ENCODE measurements around the gene SH3TC2.

The SH3TC2 gene

DNA sequence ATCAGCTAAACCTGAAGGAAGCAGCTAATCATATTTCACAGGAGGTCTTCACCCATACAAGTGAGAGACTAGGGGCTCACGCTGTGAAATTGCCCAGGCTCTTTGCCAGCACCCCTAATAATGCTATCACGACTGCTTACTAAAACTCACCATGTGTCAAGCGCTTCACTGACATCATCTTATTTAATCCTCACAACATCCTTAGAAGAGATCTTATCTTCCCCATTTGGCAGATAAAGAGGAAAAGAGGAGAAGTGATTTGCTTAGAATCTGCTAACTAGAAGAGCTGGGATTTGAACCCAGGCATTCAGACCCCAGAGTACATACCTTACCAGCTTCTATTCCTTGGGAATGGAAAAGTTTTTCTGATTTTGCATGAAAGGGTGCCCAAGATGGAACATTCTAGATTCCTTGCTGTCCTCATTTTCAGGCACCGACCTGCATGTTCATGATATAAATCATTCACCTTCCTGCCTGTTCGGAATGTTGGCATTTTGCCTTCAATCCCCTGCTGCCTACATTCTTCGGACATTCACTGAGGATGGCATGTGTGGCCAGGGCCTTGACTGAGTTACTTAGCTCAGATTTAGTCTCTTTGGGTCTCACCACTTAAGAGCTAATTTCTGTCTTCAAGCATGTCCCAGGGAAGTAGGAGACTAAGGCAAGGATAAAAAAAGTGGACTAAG is 88.1 kb downstream of the SH3TC2 start:
- no peak for DNase-seq (ENCODE audit: extremely low read depth in 1 of 2, low read depth in 1 of 2)

DNA sequence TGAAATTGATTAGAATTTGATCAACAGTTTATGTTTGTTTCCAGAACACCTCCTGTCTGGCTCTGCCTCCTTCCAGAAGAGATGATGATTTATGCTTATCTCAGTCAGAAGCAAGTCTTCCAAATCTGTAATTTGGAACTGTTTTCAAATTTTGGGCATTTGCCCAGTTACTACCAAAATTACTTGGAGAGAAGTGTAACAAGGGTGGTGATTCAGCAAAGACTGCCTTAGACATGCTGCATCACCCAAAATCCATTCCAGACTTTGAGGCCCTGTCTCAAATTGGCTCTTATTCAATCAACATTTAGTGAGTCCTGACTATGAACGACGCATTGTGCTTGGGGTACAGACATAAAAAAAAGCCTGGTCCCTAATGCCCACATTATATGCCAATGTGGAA is 89.4 kb downstream of the SH3TC2 start:
- no peak for DNase-seq (ENCODE audit: extremely low read depth in 1 of 2, low read depth in 1 of 2)

DNA sequence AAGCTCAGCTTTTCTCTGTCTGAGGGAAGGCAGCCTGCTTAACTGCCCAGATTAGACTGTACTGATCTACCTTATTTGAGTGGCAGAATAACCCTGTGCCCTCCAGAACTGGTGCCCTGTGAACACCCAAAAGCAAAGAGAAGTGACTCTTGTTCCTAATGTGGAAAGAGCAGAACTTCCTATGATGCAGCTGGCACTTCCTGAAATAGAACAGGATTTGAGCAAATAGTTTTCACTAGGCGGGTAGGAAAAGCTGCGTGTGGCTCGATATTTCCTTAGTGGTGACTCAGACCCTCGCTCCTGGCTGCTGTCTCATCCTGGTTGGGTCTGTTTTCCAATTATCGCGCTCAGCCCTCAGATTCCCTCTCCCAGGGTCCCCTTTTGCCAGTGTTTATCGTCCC is 89.9 kb downstream of the SH3TC2 start:
- DNase-seq (ENCODE audit: extremely low read depth in 1 of 2, low read depth in 1 of 2) = no peak

DNA sequence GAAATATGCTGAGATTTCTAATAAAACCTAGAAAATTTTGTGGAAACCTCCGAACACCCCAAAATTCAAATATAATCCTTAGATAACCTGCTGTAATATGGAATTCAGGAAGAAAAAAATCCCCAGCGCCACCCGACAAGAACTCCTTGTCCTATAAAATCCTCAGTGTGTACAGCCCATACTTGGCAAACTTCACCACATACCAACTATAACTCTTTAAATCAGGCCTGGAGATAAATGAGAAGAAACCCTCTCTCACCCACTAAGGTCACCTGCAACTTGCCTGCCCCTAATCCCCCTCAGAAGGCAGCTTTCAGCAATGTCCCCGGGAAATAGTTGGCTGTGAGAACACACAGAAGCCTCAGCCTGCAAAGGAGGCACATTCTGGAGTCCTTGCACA is 90.5 kb downstream of the SH3TC2 start:
- no peak for DNase-seq (ENCODE audit: extremely low read depth in 1 of 2, low read depth in 1 of 2)

DNA sequence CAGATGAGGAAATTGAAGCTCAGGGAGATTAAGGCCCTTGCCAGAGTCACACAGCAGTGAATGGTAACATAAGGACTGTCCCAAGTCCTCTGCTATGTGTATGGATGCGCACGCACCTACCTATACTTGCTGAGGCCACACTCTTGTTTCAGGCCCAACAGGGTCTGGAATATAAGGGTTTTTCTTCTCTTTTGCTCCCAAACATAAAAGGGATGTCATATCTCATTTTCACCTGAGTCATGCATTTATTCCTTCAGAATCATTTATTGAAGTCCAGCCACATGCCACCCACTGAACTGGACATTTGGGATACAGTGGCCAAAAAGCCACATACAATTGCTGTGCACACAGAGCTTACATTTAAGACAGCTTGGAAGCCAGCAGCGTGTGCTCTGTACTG is 92.0 kb downstream of the SH3TC2 start:
- DNase-seq (ENCODE audit: extremely low read depth in 1 of 2, low read depth in 1 of 2) = no peak

DNA sequence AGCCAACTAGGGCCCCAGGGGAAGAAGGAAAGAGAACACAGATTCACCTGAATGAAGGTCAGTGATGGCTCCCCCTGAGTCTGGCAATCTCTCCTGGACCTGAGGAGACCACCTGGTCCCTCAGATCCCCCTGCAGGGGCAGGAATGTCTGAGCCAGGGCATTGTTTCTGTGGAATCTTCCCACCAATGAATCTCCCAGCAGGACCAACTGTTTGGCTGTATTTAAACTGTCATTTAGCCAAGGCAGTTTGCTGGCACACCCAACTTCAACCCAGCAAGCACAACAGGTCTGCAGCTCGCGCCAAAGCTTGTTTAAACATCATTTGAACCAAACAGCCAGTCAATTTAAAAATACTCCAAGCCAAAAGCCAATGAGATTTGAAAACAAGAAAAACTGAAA is 92.6 kb downstream of the SH3TC2 start:
- no peak for DNase-seq (ENCODE audit: extremely low read depth in 1 of 2, low read depth in 1 of 2)

DNA sequence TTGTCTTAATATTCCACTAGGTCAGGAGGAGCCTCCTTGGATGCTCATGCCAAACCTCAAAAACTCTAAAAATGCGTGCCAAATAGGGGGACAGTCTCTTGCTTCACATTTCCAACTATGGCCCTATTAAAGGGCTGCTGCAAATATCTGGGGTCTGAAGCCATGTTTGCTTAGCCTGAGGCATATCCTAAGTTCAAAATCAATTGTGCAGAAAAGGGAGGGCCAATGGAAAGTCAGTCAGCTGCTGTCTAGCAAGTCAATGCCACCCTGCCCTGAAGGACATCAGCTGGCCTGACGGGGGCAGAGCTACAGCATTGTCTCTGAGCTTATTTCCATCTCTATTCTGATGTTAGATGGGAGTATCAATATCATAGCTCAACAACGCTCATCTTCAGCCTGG is 93.6 kb downstream of the SH3TC2 start:
- DNase-seq (ENCODE audit: extremely low read depth in 1 of 2, low read depth in 1 of 2) = no peak

DNA sequence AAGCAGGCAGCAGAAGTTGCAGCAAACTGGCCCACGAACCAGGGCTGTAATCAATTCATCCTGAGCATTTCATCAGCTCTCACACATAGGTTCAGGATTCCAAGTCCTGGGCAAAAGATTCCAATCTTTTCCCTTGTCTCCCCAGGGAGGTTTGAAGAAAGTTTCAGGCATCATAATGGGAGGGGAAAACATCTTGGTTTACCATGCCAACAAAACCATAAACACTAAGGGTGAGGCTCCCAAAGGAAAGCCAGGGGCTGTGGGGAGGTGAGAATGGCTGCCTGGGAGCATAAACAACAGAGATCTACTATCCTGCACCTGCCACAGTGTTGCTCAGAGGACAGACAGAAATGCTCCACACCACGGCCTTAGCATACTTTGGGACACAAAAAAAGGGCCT is 94.6 kb downstream of the SH3TC2 start:
- DNase-seq (ENCODE audit: extremely low read depth in 1 of 2, low read depth in 1 of 2) = no peak

DNA sequence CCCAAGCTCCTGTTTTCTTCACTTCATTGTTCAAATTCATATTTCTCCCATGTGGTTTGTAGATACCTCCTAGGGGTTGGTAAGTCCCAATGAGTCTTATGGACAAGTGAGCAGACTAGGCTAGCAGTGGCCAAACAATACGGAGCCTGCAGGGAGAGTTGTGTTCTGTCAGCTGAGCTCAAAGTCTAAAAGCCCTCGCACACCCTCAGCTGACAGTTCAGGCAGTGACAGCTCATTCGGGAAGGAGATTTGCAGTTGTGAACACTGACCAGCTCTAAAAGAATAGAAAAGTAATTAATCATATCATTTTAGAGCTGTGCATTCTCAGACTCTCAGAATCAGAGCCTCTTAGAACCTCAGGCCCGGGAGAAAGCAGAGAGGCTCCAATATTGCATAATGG is 95.1 kb downstream of the SH3TC2 start:
- no peak for DNase-seq (ENCODE audit: extremely low read depth in 1 of 2, low read depth in 1 of 2)

DNA sequence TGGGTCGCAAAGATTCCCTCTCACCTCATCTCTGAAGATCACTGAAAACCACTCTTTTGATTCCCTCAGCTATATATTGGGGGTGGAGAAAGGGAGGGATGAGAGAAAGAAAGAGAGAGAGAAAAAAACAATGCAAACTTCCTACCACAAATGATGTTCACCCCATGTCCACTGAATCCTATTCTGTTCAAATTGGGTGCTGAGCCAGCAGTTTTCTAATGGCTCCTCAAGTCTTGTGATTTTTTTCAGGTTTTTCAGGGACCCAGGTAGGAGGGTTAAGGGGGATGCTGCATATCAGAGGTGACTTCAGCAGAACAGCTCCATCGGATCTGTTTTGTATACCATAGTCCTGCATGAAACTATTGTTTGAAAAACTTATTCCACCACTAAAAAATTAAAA is 95.9 kb downstream of the SH3TC2 start:
- DNase-seq (ENCODE audit: extremely low read depth in 1 of 2, low read depth in 1 of 2) = no peak

DNA sequence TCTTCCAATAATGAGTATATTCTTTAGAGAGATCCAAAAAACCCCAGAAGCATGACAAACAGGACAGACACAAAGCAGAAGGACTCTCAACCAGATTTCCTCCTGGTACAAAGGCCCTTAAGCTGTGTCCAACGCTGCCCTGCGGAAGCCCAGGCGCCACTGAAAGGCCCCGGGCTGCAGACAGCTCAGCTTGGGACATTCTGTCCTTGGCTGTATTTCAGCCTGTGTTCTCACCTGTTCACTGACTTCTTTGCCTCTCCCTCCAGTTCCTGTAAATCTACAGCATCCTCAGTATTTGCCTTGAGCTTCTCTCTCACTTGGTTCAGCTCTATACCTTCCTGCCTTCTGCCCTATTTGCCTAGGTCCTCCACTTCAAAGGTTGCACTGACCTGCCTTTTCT is 96.5 kb downstream of the SH3TC2 start:
- no peak for DNase-seq (ENCODE audit: extremely low read depth in 1 of 2, low read depth in 1 of 2)

DNA sequence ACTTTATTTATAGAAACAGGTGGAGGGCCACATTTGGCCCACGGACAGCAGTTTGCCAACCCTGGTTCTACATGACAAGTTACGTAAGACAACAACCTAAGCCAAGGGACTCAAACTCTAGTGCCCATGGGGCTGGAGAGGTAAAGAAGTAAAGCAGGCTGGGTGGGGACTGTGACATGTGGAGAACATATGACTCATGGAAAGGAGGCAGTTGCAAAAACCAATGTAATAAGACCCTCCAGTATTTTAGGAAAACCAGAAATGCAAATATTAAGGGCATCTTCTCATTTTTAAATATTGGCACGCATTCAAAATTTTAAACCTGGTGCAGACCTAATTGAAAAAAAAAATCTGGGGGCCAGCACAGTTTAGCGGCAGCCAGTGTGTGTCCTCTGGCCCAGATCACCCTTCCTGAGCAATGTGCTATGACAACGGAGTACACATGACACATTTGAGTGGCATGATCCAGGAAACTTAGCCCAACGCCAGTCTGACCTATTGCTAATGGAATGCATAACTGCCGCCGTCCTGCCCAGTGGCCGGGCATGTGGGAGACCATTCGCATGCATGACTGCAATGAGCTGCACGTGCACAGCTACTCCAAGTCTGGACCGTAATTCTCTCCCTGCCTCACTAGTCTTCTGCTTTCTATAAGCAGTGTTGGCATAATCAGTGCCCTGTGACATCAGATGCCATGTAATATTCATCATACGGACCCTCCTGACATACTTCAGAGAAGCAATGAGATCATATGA is 97.2 kb downstream of the SH3TC2 start:
- DNase-seq (ENCODE audit: extremely low read depth in 1 of 2, low read depth in 1 of 2) = no peak

DNA sequence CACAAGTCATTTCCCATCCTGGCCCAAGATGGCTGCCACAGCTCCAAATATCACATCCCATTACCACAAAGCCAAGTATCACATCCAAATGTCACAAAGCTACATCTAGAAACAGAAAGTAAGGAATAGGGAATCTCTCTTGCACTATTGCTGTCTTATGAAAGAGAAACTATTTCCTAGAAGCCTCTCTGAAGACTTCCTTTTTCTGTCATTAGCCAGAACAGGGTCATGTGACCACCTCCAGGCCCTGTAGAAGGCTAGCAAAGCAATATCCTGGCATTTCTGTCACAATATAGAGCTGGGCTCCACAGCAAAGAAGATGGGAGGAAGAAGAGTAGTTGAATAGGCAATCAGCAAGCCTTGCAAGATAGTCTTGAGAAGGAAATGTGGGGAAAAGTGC is 99.2 kb downstream of the SH3TC2 start:
- DNase-seq (ENCODE audit: extremely low read depth in 1 of 2, low read depth in 1 of 2) = no peak

DNA sequence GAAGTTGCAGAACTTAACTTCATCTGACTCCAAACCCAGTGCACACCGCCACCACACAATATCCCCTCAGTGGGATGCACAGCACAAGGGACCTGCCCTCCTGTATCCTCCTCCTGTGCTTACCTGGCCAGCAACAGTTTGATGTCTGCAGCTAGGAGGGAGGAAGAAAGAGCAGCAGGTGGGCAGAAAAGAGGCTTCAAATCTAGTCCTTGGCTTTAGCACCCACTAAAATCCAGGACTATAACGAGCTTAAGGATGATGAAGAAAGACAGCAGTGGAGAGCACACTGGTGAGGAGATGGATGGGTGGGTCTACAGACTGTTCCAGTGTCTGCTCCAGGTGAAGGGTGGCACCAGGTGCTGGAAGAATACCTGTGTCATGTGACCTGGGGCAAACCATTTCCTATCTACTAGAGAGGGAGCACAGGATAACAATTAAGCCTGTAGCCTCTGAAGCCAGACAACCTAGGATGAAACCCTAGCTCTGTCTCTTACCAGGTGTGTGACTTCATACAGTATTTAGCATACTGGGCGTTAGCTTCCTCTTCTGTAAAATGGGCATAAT is 100.0 kb downstream of the SH3TC2 start:
- DNase-seq (ENCODE audit: extremely low read depth in 1 of 2, low read depth in 1 of 2) = no peak

DNA sequence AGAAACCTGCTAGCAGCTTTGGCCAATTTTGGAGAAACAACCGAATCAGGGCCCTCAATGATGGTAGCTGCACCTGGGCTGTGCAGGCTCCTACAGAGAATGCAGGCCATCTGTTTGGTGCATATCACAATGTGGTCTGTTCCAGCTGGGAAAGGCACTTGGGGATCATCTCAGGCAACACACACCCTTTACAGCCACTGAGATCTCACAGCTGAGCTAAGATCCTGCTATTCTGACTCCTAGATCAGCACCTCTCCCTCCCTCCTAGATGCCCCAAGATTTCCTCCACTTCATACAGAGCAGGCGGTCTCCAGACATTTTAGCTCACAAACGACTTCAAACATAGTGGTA is 100.7 kb downstream of the SH3TC2 start:
- no peak for DNase-seq (ENCODE audit: extremely low read depth in 1 of 2, low read depth in 1 of 2)

DNA sequence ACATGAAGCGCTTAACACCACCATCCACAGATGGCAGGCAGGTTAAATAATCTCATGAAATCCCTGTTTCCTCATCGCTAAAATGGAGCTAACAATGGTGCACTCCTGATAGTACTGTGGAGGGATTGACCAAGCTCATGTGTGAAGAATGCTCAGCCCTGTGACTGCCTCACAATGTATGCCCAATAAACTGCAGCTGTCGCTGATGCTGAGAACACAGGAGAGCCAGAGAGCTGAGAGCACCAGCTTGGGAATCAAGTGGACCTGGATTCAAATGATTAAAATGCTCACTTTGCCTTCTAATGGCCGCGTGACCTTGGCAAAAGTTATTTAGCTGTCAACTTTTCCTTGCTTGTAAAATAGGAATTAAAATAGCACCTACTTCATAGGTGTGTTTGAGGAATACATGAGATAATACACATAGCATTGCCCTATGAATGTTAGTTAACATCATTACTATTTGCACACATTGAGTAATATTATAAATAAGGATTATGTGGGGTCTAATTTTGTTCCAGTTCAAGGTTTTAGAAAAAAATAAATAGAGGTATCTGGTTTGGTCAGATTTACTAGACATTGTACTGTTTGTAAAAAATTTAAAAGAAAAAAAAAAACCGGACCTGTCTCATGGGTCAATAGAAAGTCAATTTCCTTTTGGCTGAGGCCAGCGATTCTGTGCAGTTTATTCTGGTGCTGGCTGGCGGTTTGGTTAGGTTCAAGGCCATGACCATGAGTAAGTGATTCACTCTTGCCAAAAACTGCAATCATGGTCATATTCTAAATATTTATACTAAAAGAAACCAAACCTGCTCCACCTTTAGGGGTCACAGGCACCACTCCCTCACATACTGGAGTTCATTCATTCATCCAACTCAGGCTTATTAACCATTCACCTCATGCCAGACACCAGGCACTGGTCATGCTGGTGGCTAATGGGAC is 101.3 kb downstream of the SH3TC2 start:
- no peak for DNase-seq (ENCODE audit: extremely low read depth in 1 of 2, low read depth in 1 of 2)

DNA sequence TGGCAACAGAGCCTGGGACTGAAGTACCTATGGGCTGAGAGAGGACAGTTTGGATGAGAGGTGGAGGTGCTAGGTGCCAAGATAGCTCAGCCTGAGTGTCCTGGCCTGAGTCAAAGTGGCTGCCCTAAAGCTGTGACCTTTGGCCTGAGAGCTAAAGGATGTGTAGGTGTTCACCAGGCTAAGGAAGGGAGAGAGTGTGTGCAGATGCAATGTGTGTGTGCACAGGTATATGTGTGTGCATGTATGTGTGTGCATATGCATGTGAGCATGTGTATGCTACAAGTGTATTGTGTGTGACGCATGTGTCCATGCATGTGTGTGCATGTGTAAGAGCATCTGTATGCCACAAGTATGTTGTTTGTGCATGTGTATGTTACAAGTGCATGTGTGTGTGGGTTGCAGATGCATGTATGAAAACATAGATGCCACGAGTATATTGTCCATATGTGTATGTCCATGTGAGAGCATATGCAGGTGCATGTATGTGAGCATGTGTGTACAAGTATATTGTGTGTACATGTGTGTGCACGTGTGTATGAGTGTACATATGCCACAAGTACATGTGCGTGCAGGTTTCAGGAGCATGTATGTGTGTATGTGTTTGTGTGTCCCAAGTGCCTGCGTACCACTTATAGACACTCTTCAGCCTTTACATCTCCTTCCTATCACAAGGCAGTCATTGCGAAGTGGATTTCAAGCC is 102.6 kb downstream of the SH3TC2 start:
- no peak for DNase-seq (ENCODE audit: extremely low read depth in 1 of 2, low read depth in 1 of 2)

DNA sequence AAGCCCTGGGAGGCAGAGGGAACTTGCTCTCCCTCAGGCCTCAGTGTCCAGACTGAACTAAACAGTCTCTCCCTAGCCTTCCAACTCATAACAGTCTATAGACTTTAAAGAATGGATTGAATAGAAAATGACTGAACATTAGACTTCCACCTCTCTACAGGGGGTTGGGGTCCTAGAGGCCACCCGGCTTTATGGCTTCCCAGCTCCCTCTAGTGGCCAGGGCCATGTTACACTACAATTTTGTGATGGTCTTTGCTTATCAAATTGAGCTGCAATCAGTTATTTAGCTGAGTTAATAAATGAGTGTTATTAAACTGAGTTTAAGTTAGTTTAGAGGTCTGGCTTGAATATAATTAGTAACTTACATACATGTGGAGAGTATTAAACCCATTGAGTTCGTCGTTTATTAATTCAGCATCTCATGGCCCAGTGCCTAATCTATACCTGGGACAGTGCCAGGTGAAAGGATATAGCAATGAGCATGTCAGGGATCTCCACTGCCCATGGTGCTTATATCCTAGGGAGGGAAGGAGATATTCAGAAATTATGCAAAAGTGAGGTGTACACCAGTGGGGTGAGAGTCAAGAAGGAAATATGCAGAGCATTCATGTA is 105.2 kb downstream of the SH3TC2 start:
- peak in 1 of 2 donors; percentile 4 for DNase-seq (ENCODE audit: extremely low read depth in 1 of 2, low read depth in 1 of 2)

DNA sequence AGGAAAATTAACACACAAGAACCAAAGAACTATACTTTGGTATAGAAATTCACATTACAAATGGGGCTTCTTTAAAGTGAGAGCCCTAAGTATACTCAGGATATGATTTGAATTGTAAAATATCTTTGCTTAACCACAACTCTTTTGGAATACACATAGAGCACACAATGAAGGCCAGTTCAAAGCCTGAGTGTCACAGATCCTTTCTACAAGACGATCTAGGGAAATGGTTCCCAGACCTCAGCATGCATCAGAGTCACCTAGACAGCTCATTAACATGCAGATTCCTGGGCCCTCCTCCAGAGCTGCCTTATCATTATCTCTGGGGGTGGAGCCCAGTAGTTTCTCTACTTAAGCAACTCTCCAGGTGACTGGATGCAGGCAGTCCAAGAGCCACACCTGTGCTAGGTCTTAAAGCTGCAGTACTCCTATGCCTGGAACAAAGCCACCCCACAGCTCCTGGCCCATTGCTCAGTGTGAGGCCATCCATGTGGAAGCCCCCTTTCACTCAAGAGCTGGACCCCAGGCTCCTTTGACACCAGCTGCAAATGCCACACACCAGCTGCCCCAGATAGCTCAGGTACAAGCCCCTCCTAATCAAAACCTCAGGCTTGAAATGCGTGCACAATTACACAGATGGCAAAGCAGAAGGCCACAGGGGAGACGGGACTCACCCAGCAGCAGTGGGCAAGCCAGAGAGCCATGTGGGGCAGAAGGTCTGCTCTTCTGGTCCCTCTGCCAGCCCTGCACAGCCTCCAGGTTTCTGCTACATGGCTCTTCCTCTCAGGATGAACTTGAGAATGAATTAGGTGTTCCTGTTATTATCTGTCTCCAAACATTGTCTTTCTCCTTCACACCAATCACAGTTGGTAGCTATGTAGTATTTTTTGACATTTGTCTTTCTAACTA is 106.1 kb downstream of the SH3TC2 start:
- no peak for DNase-seq (ENCODE audit: extremely low read depth in 1 of 2, low read depth in 1 of 2)
